KOPT-K1 (cell line): ENCODE measurements around the gene ACADSB.

Experiments
- H3K27ac ChIP-seq: fragments of 200-600 bp; sonication (generic); 2 replicates; pipeline ENCODE4 v1.5.1; 2016; ENCODE audit warnings: antibody characterized with exemption, mild to moderate bottlenecking, low read depth, low read length; ENCODE audit not compliant: poor library complexity, severe bottlenecking
- H3K36me3 ChIP-seq: fragments of 200-600 bp; sonication (generic); 2 replicates; pipeline ENCODE4 v1.5.1; 2017; ENCODE audit warnings: antibody characterized with exemption, mild to moderate bottlenecking, low read length, moderate library complexity; ENCODE audit not compliant: insufficient read depth
- H3K9me3 ChIP-seq: fragments of 200-600 bp; sonication (generic); 2 replicates; pipeline ENCODE4 v1.5.1; 2017; ENCODE audit warnings: antibody characterized with exemption, low read length, mild to moderate bottlenecking; ENCODE audit not compliant: insufficient read depth, poor library complexity, severe bottlenecking

ACADSB gene

GRCh38 chr10:122993797-122994336 lies 14.9 kb upstream of the ACADSB start:
- no peak overlapping the region for H3K27ac ChIP-seq
- no peaks in the 10 kb centered on the region for H3K9me3 ChIP-seq
- peaks cover 71% of the 10 kb centered on the region for H3K36me3 ChIP-seq

GRCh38 chr10:122995936-122996335 lies 12.9 kb upstream of the ACADSB start:
- no peaks in the 10 kb centered on the region for H3K9me3 ChIP-seq
- H3K36me3 ChIP-seq: peaks cover 66% of the 10 kb centered on the region
- H3K27ac ChIP-seq: no peak overlapping the region

GRCh38 chr10:122997864-122998263 lies 10.9 kb upstream of the ACADSB start:
- H3K27ac ChIP-seq: no peak overlapping the region
- H3K9me3 ChIP-seq: no peaks in the 10 kb centered on the region
- H3K36me3 ChIP-seq: peaks cover 55% of the 10 kb centered on the region

- Histone ChIP-seq H3K36me3 (peaks cover 51% of the 10 kb centered on the region), H3K27ac (no peak overlapping the region), H3K9me3 (no peaks in the 10 kb centered on the region)
Observed at GRCh38 chr10:122998360-122998917, 10.4 kb upstream of the ACADSB start.

- Histone ChIP-seq H3K36me3 (peaks cover 46% of the 10 kb centered on the region), H3K9me3 (no peaks in the 10 kb centered on the region), H3K27ac (no peak overlapping the region)
Observed at GRCh38 chr10:122998934-122999333, 9.9 kb upstream of the ACADSB start.

- Histone ChIP-seq H3K9me3 (no peaks in the 10 kb centered on the region), H3K36me3 (peaks cover 42% of the 10 kb centered on the region), H3K27ac (no peak overlapping the region)
Observed at GRCh38 chr10:122999347-122999746, 9.5 kb upstream of the ACADSB start.

- no peaks in the 10 kb centered on the region for H3K9me3 ChIP-seq
- peaks cover 34% of the 10 kb centered on the region for H3K36me3 ChIP-seq
- no peak overlapping the region for H3K27ac ChIP-seq
Observed at GRCh38 chr10:123000155-123000554, 8.7 kb upstream of the ACADSB start.

GRCh38 chr10:123001370-123001769 lies 7.4 kb upstream of the ACADSB start:
- Histone ChIP-seq H3K36me3 (peaks cover 27% of the 10 kb centered on the region), H3K27ac (no peak overlapping the region), H3K9me3 (no peaks in the 10 kb centered on the region)

- Histone ChIP-seq H3K27ac (no peak overlapping the region), H3K9me3 (no peaks in the 10 kb centered on the region), H3K36me3 (peaks cover 5% of the 10 kb centered on the region; the same call in 1 of the 2 replicates)
Observed at GRCh38 chr10:123004298-123004697, 4.5 kb upstream of the ACADSB start.

- peaks cover 5% of the 10 kb centered on the region; the same call in 1 of the 2 replicates for H3K36me3 ChIP-seq
Observed at GRCh38 chr10:123007558-123008354, 1.1 kb upstream of the ACADSB start.

GRCh38 chr10:123009105-123009820 lies 457 bp downstream of the ACADSB start:
- Histone ChIP-seq H3K36me3 (peaks cover 5% of the 10 kb centered on the region; the same call in 1 of the 2 replicates), H3K27ac (peak overlapping the region; percentile 64), H3K9me3 (no peaks in the 10 kb centered on the region)

More at GRCh38 chr10:123007558-123008354, 1.1 kb upstream of the ACADSB start:
- Histone ChIP-seq H3K9me3 (no peaks in the 10 kb centered on the region), H3K27ac (peak overlapping the region; percentile 70)

GRCh38 chr10:123011987-123012386 lies 3.2 kb downstream of the ACADSB start:
- Histone ChIP-seq H3K9me3 (no peaks in the 10 kb centered on the region), H3K27ac (no peak overlapping the region)

GRCh38 chr10:123013456-123014419 lies 4.9 kb downstream of the ACADSB start:
- Histone ChIP-seq H3K9me3 (no peaks in the 10 kb centered on the region), H3K36me3 (no peaks in the 10 kb centered on the region), H3K27ac (no peak overlapping the region)

More at GRCh38 chr10:123011987-123012386, 3.2 kb downstream of the ACADSB start:
- no peaks in the 10 kb centered on the region for H3K36me3 ChIP-seq

- H3K9me3 ChIP-seq: no peaks in the 10 kb centered on the region
- no peaks in the 10 kb centered on the region for H3K36me3 ChIP-seq
- H3K27ac ChIP-seq: no peak overlapping the region
Observed at GRCh38 chr10:123014772-123015171, 6.0 kb downstream of the ACADSB start.
